Keratinocyte (primary cell): ENCODE results near the gene FA2H.

ENCODE experiments used
- CTCF ChIP-seq, 3 experiments: IDR thresholded peaks in 1 of 3; conservative IDR thresholded peaks in 1 of 3; optimal IDR thresholded peaks in 1 of 3; 2 replicates in 2 of 3; 3 replicates in 1 of 3; pipeline versions ENCODE3 to v1.5.1; 2011; ENCODE audit warnings: low read length in 3 of 3, mild to moderate bottlenecking in 3 of 3, moderate library complexity in 2 of 3, control low read depth in 1 of 3, inconsistent platforms in 1 of 3; ENCODE audit not compliant: insufficient read depth in 2 of 3; ENCODE audit errors: extremely low read depth in 1 of 3
- EZH2 ChIP-seq: IDR thresholded peaks from one replicate; pipeline ENCODE4 v1.6.1; 2012; ENCODE audit warnings: inconsistent platforms, mild to moderate bottlenecking, low read length, moderate library complexity

GRCh38 chr16:74725651-74726455, 48.8 kb downstream of the FA2H start:
- TF ChIP-seq CTCF (optimal IDR thresholded peaks at IDR 0.05 in 1 of 3, IDR thresholded peaks at IDR 0.05 in 1 of 3, conservative IDR thresholded peaks at IDR 0.05 in 1 of 3; ENCODE audit: extremely low read depth in 1 of 3, insufficient read depth in 2 of 3, low read length in 3 of 3) (no peak), EZH2 (no peak)
